ENCODE results near the gene COPE.

Gene COPE

GRCh38 chr19:18849838-18850400, 69.3 kb downstream of the COPE start:
- DNase-seq (ENCODE audit: low read depth): no peak
- no peak overlapping the region for H3K4me3 ChIP-seq (ENCODE audit: low read depth, low read length)
- TF ChIP-seq CTCF (IDR thresholded peaks at IDR 0.05; ENCODE audit: control insufficient read depth, extremely low read depth, insufficient read depth): no peak

Data from LNCaP clone FGC (cell line).